Lower leg skin (tissue), 4 donors: ENCODE results near the gene PPP1R15A. TPM values are rescaled to one million over a fixed set of nuclear protein-coding genes. Genes with fewer than 3 reads are reported as not detected.

ENCODE experiments used
- DNase-seq, 2 donors: peaks; one replicate each; pipeline ENCODE4 v3.0.0-alpha.2; 2019; ENCODE audit warnings: low spot score in 2 of 2
- H3K4me3 ChIP-seq: fragments of 200-600 bp; sonication (generic); 2 replicates; pipeline ENCODE4 v1.5.1; 2017; ENCODE audit warnings: mild to moderate bottlenecking, low read depth; ENCODE audit not compliant: poor library complexity, severe bottlenecking
- CTCF ChIP-seq, 3 donors: fragments of 450-650 bp; IDR thresholded peaks; one replicate each; pipeline ENCODE4 v1.5.1; 2016; ENCODE audit warnings: antibody characterized with exemption in 3 of 3, mild to moderate bottlenecking in 3 of 3, moderate library complexity in 2 of 3
- POLR2A ChIP-seq, 2 donors: fragments of 450-650 bp; IDR thresholded peaks; one replicate each; pipeline ENCODE4 v1.6.1; 2016 to 2017; ENCODE audit warnings: antibody characterized with exemption in 2 of 2, mild to moderate bottlenecking in 1 of 2, moderate library complexity in 1 of 2
- WGBS, 2 donors: methylation state at CpG; one replicate each; pipeline ENCODE4 v1.1.5; 2018; 5-methylcytosine and 5-hydroxymethylcytosine counted together
- intact Hi-C: fragments of 100-400 bp; cut with DNase I; formaldehyde crosslinking; loops from one replicate; pipeline ENCODE4 v1.15.0; 2023; ENCODE audit warnings: low total_unique reads
- total RNA-seq, 4 donors: library from RNA; depleted of rRNA; stranded (reverse); fragments of >200 nt; gene quantifications; one replicate each; pipeline ENCODE4 v1.1.0, GENCODE V29; 2016

PPP1R15A gene
- total RNA-seq, 4 donors from 2014 or later: 91.6 to 152 (median 97.5) TPM

DNA sequence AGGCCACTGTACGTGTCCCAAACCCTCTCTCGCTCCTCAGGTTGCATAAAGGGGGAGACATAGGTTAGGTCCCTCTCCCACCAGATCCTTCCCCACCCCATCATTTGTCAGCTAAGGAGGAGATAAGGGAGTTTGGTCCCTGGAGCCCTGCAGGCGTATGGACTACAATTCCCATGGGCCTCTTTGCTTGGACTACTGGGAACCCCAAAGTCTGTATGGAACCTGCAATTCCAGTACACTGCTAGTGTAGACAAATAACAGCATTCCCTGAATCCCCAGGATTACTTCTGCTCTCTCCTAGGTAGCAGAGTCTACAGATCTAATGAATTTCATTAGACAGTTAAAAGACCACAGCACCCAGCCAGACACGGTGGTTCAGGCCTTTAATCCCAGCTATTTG is 19.9 kb upstream of the PPP1R15A start:
- WGBS, 2 donors: 91 to 95% methylated on average over 4 of the region's 4 CpGs
- no peak for DNase-seq
- no peak for TF ChIP-seq POLR2A (IDR thresholded peaks at IDR 0.05)
- no peak for TF ChIP-seq CTCF (IDR thresholded peaks at IDR 0.05)

GRCh38 chr19:48853483-48853882 is 18.7 kb upstream of the PPP1R15A start:
- H3K4me3 ChIP-seq: no peak overlapping the region
- no peak for DNase-seq
- TF ChIP-seq POLR2A (IDR thresholded peaks at IDR 0.05) (no peak), CTCF (IDR thresholded peaks at IDR 0.05) (no peak)
- intact Hi-C loops: no loop called here
- 86 to 93% methylated on average over 8 of the region's 8 CpGs for WGBS, 2 donors

More for the DNA sequence above, 19.9 kb upstream of the PPP1R15A start:
- intact Hi-C loops: no loop called here
- H3K4me3 ChIP-seq: no peak overlapping the region

DNA sequence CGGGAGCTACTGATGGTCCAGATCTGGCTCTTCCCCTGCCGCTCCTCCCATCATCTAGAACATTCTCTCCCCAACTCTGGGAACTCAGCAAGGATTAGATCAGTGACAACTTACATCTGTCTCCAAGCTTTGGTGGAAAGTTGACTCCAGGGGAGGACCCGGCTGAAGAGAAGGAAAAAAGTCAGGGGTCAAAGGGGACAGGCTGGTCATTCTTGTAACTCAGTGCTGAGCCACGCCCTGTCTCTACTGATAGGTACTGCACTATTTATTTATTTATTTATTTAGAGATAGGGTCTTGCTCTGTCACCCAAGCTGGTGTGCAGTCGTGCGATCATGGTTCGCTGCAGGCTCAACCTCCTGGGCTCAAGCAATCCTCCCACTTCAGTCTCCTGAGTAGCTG is 18.1 kb upstream of the PPP1R15A start:
- 90 to 94% methylated on average over 7 of the region's 7 CpGs for WGBS, 2 donors
- no peak for TF ChIP-seq POLR2A (IDR thresholded peaks at IDR 0.05)
- no peak for TF ChIP-seq CTCF (IDR thresholded peaks at IDR 0.05)
- H3K4me3 ChIP-seq: no peak overlapping the region
- intact Hi-C loops: no loop called here
- no peak for DNase-seq

GRCh38 chr19:48856921-48857320 is 15.3 kb upstream of the PPP1R15A start:
- no peak overlapping the region for H3K4me3 ChIP-seq
- 84 to 96% methylated on average over 6 of the region's 6 CpGs for WGBS, 2 donors
- intact Hi-C loops: no loop called here

DNA sequence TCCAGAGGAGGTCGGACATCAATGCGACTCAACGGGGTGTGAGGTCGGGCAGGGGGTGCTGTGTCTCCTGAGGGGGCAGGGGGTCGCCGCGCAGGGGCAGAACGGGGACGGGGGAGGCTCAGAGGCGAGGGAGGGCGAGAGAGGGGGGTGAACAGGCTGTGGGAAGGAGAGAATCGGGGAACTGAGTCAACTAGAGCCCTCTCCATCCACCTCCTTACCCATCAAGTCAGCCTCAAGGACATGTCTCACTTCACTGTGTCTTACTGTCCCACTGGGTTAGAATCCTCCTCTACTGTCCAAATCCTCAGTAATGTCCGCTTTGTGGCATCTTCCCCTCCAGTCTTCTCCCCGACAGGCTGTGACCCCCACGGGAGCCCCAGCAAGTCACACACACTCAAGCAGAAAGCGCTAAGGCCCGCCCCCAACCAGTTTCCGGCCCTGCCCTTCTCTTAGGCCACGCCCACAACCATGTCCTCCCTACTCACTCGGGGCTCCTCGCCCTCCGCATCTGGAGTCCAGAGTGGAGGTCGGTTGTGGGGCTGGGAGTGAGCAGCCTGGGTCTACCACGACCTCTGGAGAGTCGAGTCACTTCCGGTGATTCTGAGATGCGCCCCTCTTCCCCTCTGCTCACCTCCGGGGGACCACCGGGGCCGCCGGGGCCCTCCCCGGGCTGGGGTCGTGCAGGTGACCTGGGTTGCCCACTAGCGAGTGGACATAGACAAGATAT is 13.1 kb upstream of the PPP1R15A start:
- no peak for TF ChIP-seq CTCF (IDR thresholded peaks at IDR 0.05)
- no peak for TF ChIP-seq POLR2A (IDR thresholded peaks at IDR 0.05)
- WGBS, 2 donors: 58 to 59% methylated on average over 27 to 34 of the region's 34 CpGs
- DNase-seq: no peak
- intact Hi-C loops: no loop called here
- no peak overlapping the region for H3K4me3 ChIP-seq

More at GRCh38 chr19:48856921-48857320, 15.3 kb upstream of the PPP1R15A start:
- DNase-seq: no peak
- TF ChIP-seq POLR2A (IDR thresholded peaks at IDR 0.05): no peak
- TF ChIP-seq CTCF (IDR thresholded peaks at IDR 0.05): no peak
